Kidney tubule cell (primary cell): ENCODE data around the gene GRPEL2.
A peak's percentile ranks its signal among the peaks of the same experiment; 100 is the strongest.

Experiments
- DNase-seq: peaks from one replicate; pipeline ENCODE4 v3.0.0-alpha.2; 2018; ENCODE audit warnings: low spot score

GRPEL2 gene

GRCh38 chr5:149319174-149319573 lies 26.1 kb upstream of the GRPEL2 start:
- no peak for DNase-seq

GRCh38 chr5:149320791-149321330 lies 24.4 kb upstream of the GRPEL2 start:
- peak; percentile 98 for DNase-seq

GRCh38 chr5:149322518-149322917 lies 22.8 kb upstream of the GRPEL2 start:
- no peak for DNase-seq

- DNase-seq, result no peak
Measured at GRCh38 chr5:149323210-149323609, 22.1 kb upstream of the GRPEL2 start.

GRCh38 chr5:149323621-149324205 lies 21.6 kb upstream of the GRPEL2 start:
- no peak for DNase-seq

- no peak for DNase-seq
Measured at GRCh38 chr5:149324641-149325040, 20.7 kb upstream of the GRPEL2 start.

- DNase-seq, result no peak
Measured at GRCh38 chr5:149325166-149325735, 20.0 kb upstream of the GRPEL2 start.

- DNase-seq, result no peak
Measured at GRCh38 chr5:149325894-149326293, 19.4 kb upstream of the GRPEL2 start.

GRCh38 chr5:149326611-149327010 lies 18.7 kb upstream of the GRPEL2 start:
- DNase-seq, result peak; percentile 39

GRCh38 chr5:149328177-149328576 lies 17.1 kb upstream of the GRPEL2 start:
- no peak for DNase-seq

GRCh38 chr5:149333711-149334443 lies 11.4 kb upstream of the GRPEL2 start:
- peak; percentile 51 for DNase-seq

- no peak for DNase-seq
Measured at GRCh38 chr5:149337736-149338135, 7.6 kb upstream of the GRPEL2 start.

GRCh38 chr5:149338364-149338763 lies 6.9 kb upstream of the GRPEL2 start:
- no peak for DNase-seq

GRCh38 chr5:149340920-149341319 lies 4.4 kb upstream of the GRPEL2 start:
- no peak for DNase-seq

- peak; percentile 78 for DNase-seq
Measured at GRCh38 chr5:149341876-149342275, 3.4 kb upstream of the GRPEL2 start.

- no peak for DNase-seq
Measured at GRCh38 chr5:149344151-149344550, 1.1 kb upstream of the GRPEL2 start.

GRCh38 chr5:149345892-149346222 lies 558 bp downstream of the GRPEL2 start:
- peak; percentile 35 for DNase-seq

GRCh38 chr5:149348518-149348917 lies 3.2 kb downstream of the GRPEL2 start:
- peak; percentile 9 for DNase-seq

GRCh38 chr5:149349382-149349781 lies 4.1 kb downstream of the GRPEL2 start:
- DNase-seq, result no peak

GRCh38 chr5:149352169-149352568 lies 6.9 kb downstream of the GRPEL2 start:
- DNase-seq, result no peak

- DNase-seq, result no peak
Measured at GRCh38 chr5:149353911-149354310, 8.6 kb downstream of the GRPEL2 start.

GRCh38 chr5:149355688-149356087 lies 10.4 kb downstream of the GRPEL2 start:
- no peak for DNase-seq

- DNase-seq, result no peak
Measured at GRCh38 chr5:149356391-149356790, 11.1 kb downstream of the GRPEL2 start.
